ENCODE results near the gene FTCDNL1. TPM values are rescaled to one million over a fixed set of nuclear protein-coding genes. Genes with fewer than 3 reads are reported as not detected.

FTCDNL1 gene
- total and polyA plus RNA-seq, 2 of the 13 experiments (the other 11 are each of a cell fraction or from before 2014, with no cell fraction given) = 0.98 to 1.4 TPM

GRCh38 chr2:199738727-199739412, 112.1 kb downstream of the FTCDNL1 start (continued):
- TF ChIP-seq ZNF878 (CRISPR knock-in tag; IDR thresholded peaks at IDR 0.05) (peak; percentile 33; the same call in 1 of the 2 replicates), ETV5 (CRISPR knock-in tag; IDR thresholded peaks at IDR 0.05; ENCODE audit: borderline replicate concordance) (no peak), ZFY (CRISPR knock-in tag; IDR thresholded peaks at IDR 0.05) (no peak), RFXANK (CRISPR knock-in tag; IDR thresholded peaks at IDR 0.05) (no peak), HCFC1 (IDR thresholded peaks at IDR 0.05; ENCODE audit: low read depth, low read length) (no peak), PAF1 (CRISPR knock-in tag; IDR thresholded peaks at IDR 0.05) (no peak), KDM5A (IDR thresholded peaks at IDR 0.05; ENCODE audit: borderline replicate concordance, low read length) (no peak; the same call in 1 of the 2 replicates), KDM6A (CRISPR knock-in tag; IDR thresholded peaks at IDR 0.05; ENCODE audit: low read depth) (peak; percentile 39; the same call in 1 of the 2 replicates), ZBTB34 (CRISPR knock-in tag; IDR thresholded peaks at IDR 0.05) (peak; percentile 79; the same call in 1 of the 2 replicates), MEIS1 (CRISPR knock-in tag; IDR thresholded peaks at IDR 0.05; ENCODE audit: borderline replicate concordance) (no peak), GFI1 (CRISPR knock-in tag; IDR thresholded peaks at IDR 0.05; ENCODE audit: borderline replicate concordance) (0 out of 2 replicates have a peak, but pooled peaks have one; percentile 32), ZNF101 (CRISPR knock-in tag; IDR thresholded peaks at IDR 0.05; ENCODE audit: borderline replicate concordance, low read depth) (no peak), RFX3 (CRISPR knock-in tag; IDR thresholded peaks at IDR 0.05) (no peak), NR0B2 (CRISPR knock-in tag; IDR thresholded peaks at IDR 0.05) (no peak), ZNF639 (CRISPR knock-in tag; conservative IDR thresholded peaks at IDR 0.05) (no peak), ZNF318 (CRISPR knock-in tag; IDR thresholded peaks at IDR 0.05) (no peak), NCOR1 (IDR thresholded peaks at IDR 0.05; ENCODE audit: borderline replicate concordance, low read length) (peak; percentile 66; the same call in 1 of the 2 replicates), TARDBP (CRISPR knock-in tag; IDR thresholded peaks at IDR 0.05) (peak; percentile 85; the same call in 1 of the 2 replicates)
